ENCODE results near the gene CIZ1.

The CIZ1 gene

GRCh38 chr9:128224877-128225276 lies 33.5 kb upstream of the CIZ1 start:
- 90% methylated on average over 5 of the region's 7 CpGs for WGBS
- H4K91ac ChIP-seq (ENCODE audit: low read length): no peak overlapping the region

GRCh38 chr9:128222880-128223670 lies 31.7 kb upstream of the CIZ1 start:
- no peak overlapping the region for H3K4me2 ChIP-seq (ENCODE audit: low read length, poor library complexity, severe bottlenecking)
- no peak overlapping the region for H3K9ac ChIP-seq (ENCODE audit: low read length)
- WGBS: 94% methylated on average over 9 of the region's 13 CpGs
- H4K8ac ChIP-seq (ENCODE audit: low read length): no peak overlapping the region
- H2AK5ac ChIP-seq (ENCODE audit: low read length, severe bottlenecking): no peak overlapping the region
- no peak overlapping the region for H2BK5ac ChIP-seq (ENCODE audit: low read depth, low read length, poor library complexity, severe bottlenecking)
- H3K18ac ChIP-seq (ENCODE audit: low read depth in 1 of 2, low read length in 2 of 2): no peak overlapping the region
- no peak overlapping the region for H2BK15ac ChIP-seq (ENCODE audit: low read depth, poor library complexity, severe bottlenecking)
- no peak overlapping the region for H3K27ac ChIP-seq (ENCODE audit: low read length, poor library complexity, severe bottlenecking)
- DNase-seq: no peak
- H3K14ac ChIP-seq (ENCODE audit: low read length in 2 of 2): no peak overlapping the region
- no peak overlapping the region for H3K23ac ChIP-seq (ENCODE audit: low read length in 2 of 2)
- H3K4me1 ChIP-seq (ENCODE audit: control insufficient read depth, insufficient read depth, low read depth, low read length): peaks cover 9% of the 10 kb centered on the region
- no peak overlapping the region for H3K4me3 ChIP-seq (ENCODE audit: insufficient read depth in 1 of 2, low read depth in 1 of 2, low read length in 2 of 2)
- peaks cover 70 to 76% of the 10 kb centered on the region in 2 experiments for H3K36me3 ChIP-seq (ENCODE audit: control insufficient read depth in 1 of 2, insufficient read depth in 2 of 2, low read depth in 1 of 2, low read length in 2 of 2)
- no peak overlapping the region for H2BK120ac ChIP-seq (ENCODE audit: low read depth, low read length)
- H3K27me3 ChIP-seq (ENCODE audit: control insufficient read depth in 1 of 2, insufficient read depth in 1 of 2, low read length in 2 of 2): no peaks in the 10 kb centered on the region
- H3K9me3 ChIP-seq (ENCODE audit: control insufficient read depth, low read length): no peaks in the 10 kb centered on the region
- H2AFZ ChIP-seq (ENCODE audit: low read depth, low read length): no peak overlapping the region
- no peak overlapping the region for H2BK12ac ChIP-seq (ENCODE audit: low read length in 2 of 2)
- no peaks in the 10 kb centered on the region for H3K79me1 ChIP-seq (replicated peaks; ENCODE audit: low read length, poor library complexity, severe bottlenecking)
- no peak overlapping the region for H4K91ac ChIP-seq (ENCODE audit: low read length)
- no peak overlapping the region for H3K4ac ChIP-seq (ENCODE audit: low read depth in 1 of 2, low read length in 2 of 2)

More at GRCh38 chr9:128224877-128225276, 33.5 kb upstream of the CIZ1 start:
- Histone ChIP-seq H3K18ac (ENCODE audit: low read depth in 1 of 2, low read length in 2 of 2) (no peak overlapping the region), H3K23ac (ENCODE audit: low read length in 2 of 2) (no peak overlapping the region), H3K4ac (ENCODE audit: low read depth in 1 of 2, low read length in 2 of 2) (no peak overlapping the region), H3K27ac (ENCODE audit: low read length, poor library complexity, severe bottlenecking) (no peak overlapping the region), H2BK12ac (ENCODE audit: low read length in 2 of 2) (no peak overlapping the region), H3K14ac (ENCODE audit: low read length in 2 of 2) (peak overlapping the region in 1 of 2 experiments; percentile 62), H3K9me3 (ENCODE audit: control insufficient read depth, low read length) (no peaks in the 10 kb centered on the region), H4K8ac (ENCODE audit: low read length) (no peak overlapping the region), H2BK120ac (ENCODE audit: low read depth, low read length) (no peak overlapping the region), H3K4me2 (ENCODE audit: low read length, poor library complexity, severe bottlenecking) (no peak overlapping the region), H2BK5ac (ENCODE audit: low read depth, low read length, poor library complexity, severe bottlenecking) (no peak overlapping the region), H3K79me1 (replicated peaks; ENCODE audit: low read length, poor library complexity, severe bottlenecking) (no peaks in the 10 kb centered on the region), H3K4me3 (ENCODE audit: insufficient read depth in 1 of 2, low read depth in 1 of 2, low read length in 2 of 2) (no peak overlapping the region), H3K27me3 (ENCODE audit: control insufficient read depth in 1 of 2, insufficient read depth in 1 of 2, low read length in 2 of 2) (no peaks in the 10 kb centered on the region), H3K9ac (ENCODE audit: low read length) (no peak overlapping the region), H3K36me3 (ENCODE audit: control insufficient read depth in 1 of 2, insufficient read depth in 2 of 2, low read depth in 1 of 2, low read length in 2 of 2) (peaks cover 54 to 58% of the 10 kb centered on the region in 2 experiments), H2BK15ac (ENCODE audit: low read depth, poor library complexity, severe bottlenecking) (no peak overlapping the region), H2AFZ (ENCODE audit: low read depth, low read length) (no peak overlapping the region), H2AK5ac (ENCODE audit: low read length, severe bottlenecking) (no peak overlapping the region), H3K4me1 (ENCODE audit: control insufficient read depth, insufficient read depth, low read depth, low read length) (no peaks in the 10 kb centered on the region)
- DNase-seq: no peak

DNA sequence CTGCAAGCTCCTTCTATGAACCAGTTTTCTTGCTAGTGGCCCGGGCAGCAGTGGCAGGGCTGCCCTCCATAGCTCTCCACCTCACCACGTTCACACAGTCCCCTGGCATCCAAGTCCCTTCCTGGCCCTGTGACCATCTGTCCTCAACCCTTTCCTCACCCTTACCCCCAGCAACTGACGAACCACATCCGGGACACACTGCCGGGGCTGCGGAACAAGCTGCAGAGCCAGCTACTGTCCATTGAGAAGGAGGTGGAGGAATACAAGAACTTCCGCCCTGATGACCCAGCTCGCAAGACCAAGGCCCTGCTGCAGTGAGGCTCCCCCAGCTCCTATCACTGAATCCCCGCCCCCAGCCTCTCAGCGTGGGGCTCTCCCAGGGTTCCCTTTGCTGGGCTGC lies 30.7 kb upstream of the CIZ1 start:
- no peak for DNase-seq
- 90% methylated on average over 10 of the region's 10 CpGs for WGBS
- no peak overlapping the region for H3K23ac ChIP-seq (ENCODE audit: low read length in 2 of 2)
- H2AFZ ChIP-seq (ENCODE audit: low read depth, low read length): no peak overlapping the region
- H3K27me3 ChIP-seq (ENCODE audit: control insufficient read depth in 1 of 2, insufficient read depth in 1 of 2, low read length in 2 of 2): no peaks in the 10 kb centered on the region
- peaks cover 16% of the 10 kb centered on the region for H3K4me1 ChIP-seq (ENCODE audit: control insufficient read depth, insufficient read depth, low read depth, low read length)
- no peak overlapping the region for H2AK5ac ChIP-seq (ENCODE audit: low read length, severe bottlenecking)
- no peak overlapping the region for H2BK12ac ChIP-seq (ENCODE audit: low read length in 2 of 2)
- H3K79me1 ChIP-seq (replicated peaks; ENCODE audit: low read length, poor library complexity, severe bottlenecking): peaks cover 2% of the 10 kb centered on the region
- H2BK5ac ChIP-seq (ENCODE audit: low read depth, low read length, poor library complexity, severe bottlenecking): no peak overlapping the region
- no peak overlapping the region for H2BK15ac ChIP-seq (ENCODE audit: low read depth, poor library complexity, severe bottlenecking)
- no peak overlapping the region for H3K4ac ChIP-seq (ENCODE audit: low read depth in 1 of 2, low read length in 2 of 2)
- H3K36me3 ChIP-seq (ENCODE audit: control insufficient read depth in 1 of 2, insufficient read depth in 2 of 2, low read depth in 1 of 2, low read length in 2 of 2): peaks cover 72 to 75% of the 10 kb centered on the region in 2 experiments
- no peak overlapping the region for H3K9ac ChIP-seq (ENCODE audit: low read length)
- H3K27ac ChIP-seq (ENCODE audit: low read length, poor library complexity, severe bottlenecking): no peak overlapping the region
- H3K9me3 ChIP-seq (ENCODE audit: control insufficient read depth, low read length): no peaks in the 10 kb centered on the region
- H3K18ac ChIP-seq (ENCODE audit: low read depth in 1 of 2, low read length in 2 of 2): no peak overlapping the region
- no peak overlapping the region for H3K4me2 ChIP-seq (ENCODE audit: low read length, poor library complexity, severe bottlenecking)
- H4K8ac ChIP-seq (ENCODE audit: low read length): no peak overlapping the region
- H3K4me3 ChIP-seq (ENCODE audit: insufficient read depth in 1 of 2, low read depth in 1 of 2, low read length in 2 of 2): no peak overlapping the region
- H3K14ac ChIP-seq (ENCODE audit: low read length in 2 of 2): no peak overlapping the region
- no peak overlapping the region for H2BK120ac ChIP-seq (ENCODE audit: low read depth, low read length)
- no peak overlapping the region for H4K91ac ChIP-seq (ENCODE audit: low read length)

GRCh38 chr9:128219831-128220230 lies 28.5 kb upstream of the CIZ1 start:
- Histone ChIP-seq H2BK15ac (ENCODE audit: low read depth, poor library complexity, severe bottlenecking) (no peak overlapping the region), H3K4ac (ENCODE audit: low read depth in 1 of 2, low read length in 2 of 2) (no peak overlapping the region), H3K4me3 (ENCODE audit: insufficient read depth in 1 of 2, low read depth in 1 of 2, low read length in 2 of 2) (no peak overlapping the region), H2BK12ac (ENCODE audit: low read length in 2 of 2) (no peak overlapping the region), H3K14ac (ENCODE audit: low read length in 2 of 2) (no peak overlapping the region), H3K36me3 (ENCODE audit: control insufficient read depth in 1 of 2, insufficient read depth in 2 of 2, low read depth in 1 of 2, low read length in 2 of 2) (peaks cover 57 to 61% of the 10 kb centered on the region in 2 experiments), H3K27ac (ENCODE audit: low read length, poor library complexity, severe bottlenecking) (no peak overlapping the region), H4K91ac (ENCODE audit: low read length) (no peak overlapping the region), H4K8ac (ENCODE audit: low read length) (no peak overlapping the region), H3K27me3 (ENCODE audit: control insufficient read depth in 1 of 2, insufficient read depth in 1 of 2, low read length in 2 of 2) (no peaks in the 10 kb centered on the region), H2BK5ac (ENCODE audit: low read depth, low read length, poor library complexity, severe bottlenecking) (no peak overlapping the region), H2AFZ (ENCODE audit: low read depth, low read length) (no peak overlapping the region), H2BK120ac (ENCODE audit: low read depth, low read length) (no peak overlapping the region), H3K9ac (ENCODE audit: low read length) (no peak overlapping the region), H3K4me2 (ENCODE audit: low read length, poor library complexity, severe bottlenecking) (no peak overlapping the region), H3K4me1 (ENCODE audit: control insufficient read depth, insufficient read depth, low read depth, low read length) (peaks cover 37% of the 10 kb centered on the region), H2AK5ac (ENCODE audit: low read length, severe bottlenecking) (no peak overlapping the region), H3K18ac (ENCODE audit: low read depth in 1 of 2, low read length in 2 of 2) (no peak overlapping the region), H3K23ac (ENCODE audit: low read length in 2 of 2) (no peak overlapping the region), H3K9me3 (ENCODE audit: control insufficient read depth, low read length) (no peaks in the 10 kb centered on the region), H3K79me1 (replicated peaks; ENCODE audit: low read length, poor library complexity, severe bottlenecking) (peaks cover 6% of the 10 kb centered on the region)
- DNase-seq: no peak
- 98% methylated on average over 9 of the region's 9 CpGs for WGBS
